HG02885 (cell line): ENCODE data around the gene RAB3D.
"Not testable (repeated sequence)": the region's sequence is repeated elsewhere in the genome, so short reads cannot be mapped to it uniquely, and the experiment has no call there.

Experiments
- ATAC-seq: cut with Tn5 transposase; IDR thresholded peaks from one replicate; pipeline ENCODE4 v1.9.1; 2021; ENCODE audit warnings: mild to moderate bottlenecking; ENCODE audit not compliant: unreplicated experiment, poor library complexity

The RAB3D gene

GRCh38 chr19:11339254-11340098 is at the start of gene RAB3D:
Gene RAB3D, minus strand, starts transcription at chr19:11339657. Its CDS starts 2,258 bp downstream, at chr19:11337399.
- ATAC-seq = peak; percentile 69

GRCh38 chr19:11387162-11388034 is 47.9 kb upstream of the RAB3D start:
- no peak for ATAC-seq

- ATAC-seq = no peak
Measured at GRCh38 chr19:11384778-11385129, 45.3 kb upstream of the RAB3D start.

GRCh38 chr19:11383706-11384048 is 44.2 kb upstream of the RAB3D start:
- no peak for ATAC-seq

- ATAC-seq = no peak
Measured at GRCh38 chr19:11382898-11383705, 43.6 kb upstream of the RAB3D start.

- peak; percentile 83 for ATAC-seq
Measured at GRCh38 chr19:11380653-11381537, 41.4 kb upstream of the RAB3D start.

GRCh38 chr19:11379857-11380350 is 40.4 kb upstream of the RAB3D start:
- no peak for ATAC-seq

- not testable (repeated sequence) for ATAC-seq
Measured at GRCh38 chr19:11379269-11379845, 39.9 kb upstream of the RAB3D start.

- no peak for ATAC-seq
Measured at GRCh38 chr19:11378319-11379189, 39.1 kb upstream of the RAB3D start.

- no peak for ATAC-seq
Measured at GRCh38 chr19:11377756-11378155, 38.3 kb upstream of the RAB3D start.

GRCh38 chr19:11377237-11377636 is 37.8 kb upstream of the RAB3D start:
- ATAC-seq = no peak

GRCh38 chr19:11375143-11375948 is 35.9 kb upstream of the RAB3D start:
- no peak for ATAC-seq

- peak; percentile 86 for ATAC-seq
Measured at GRCh38 chr19:11374433-11375142, 35.1 kb upstream of the RAB3D start, which contains the start of gene SWSAP1. Gene SWSAP1, plus strand, starts transcription at chr19:11374666. Its CDS starts 15 bp downstream, at chr19:11374681.

GRCh38 chr19:11373885-11374432 is 34.5 kb upstream of the RAB3D start:
- ATAC-seq = no peak

- ATAC-seq = no peak
Measured at GRCh38 chr19:11373166-11373884, 33.9 kb upstream of the RAB3D start.

GRCh38 chr19:11370744-11371143 is 31.3 kb upstream of the RAB3D start:
- no peak for ATAC-seq
